IPS-11a (cell line): Measurements from ENCODE around the gene POU2AF1.

Experiments
- H3K4me3 ChIP-seq: one replicate; pipeline ENCODE4 v1.5.1; 2013; ENCODE audit warnings: low read depth, low read length, control low read depth

The POU2AF1 gene

GRCh38 chr11:111378861-111379601 lies at the start of gene POU2AF1:
Gene POU2AF1 (minus strand): TSS chr11:111379275. CDS start chr11:111379177, 98 bp downstream.
- no peak within 1 kb of the TSS for H3K4me3 ChIP-seq

GRCh38 chr11:111428113-111428876 lies 49.2 kb upstream of the POU2AF1 start:
- H3K4me3 ChIP-seq = no peak overlapping the region

GRCh38 chr11:111427471-111427912 lies 48.4 kb upstream of the POU2AF1 start:
- no peak overlapping the region for H3K4me3 ChIP-seq

GRCh38 chr11:111426617-111427016 lies 47.5 kb upstream of the POU2AF1 start:
- H3K4me3 ChIP-seq = no peak overlapping the region

GRCh38 chr11:111423250-111423615 lies 44.2 kb upstream of the POU2AF1 start:
- H3K4me3 ChIP-seq = no peak overlapping the region

GRCh38 chr11:111422494-111423249 lies 43.6 kb upstream of the POU2AF1 start:
- no peak overlapping the region for H3K4me3 ChIP-seq

- H3K4me3 ChIP-seq = no peak overlapping the region
These were observed 42.2 kb upstream of the POU2AF1 start for GRCh38 chr11:111421251-111421650.

- no peak overlapping the region for H3K4me3 ChIP-seq
These were observed 40.7 kb upstream of the POU2AF1 start for GRCh38 chr11:111419641-111420327.

GRCh38 chr11:111419181-111419580 lies 40.1 kb upstream of the POU2AF1 start:
- H3K4me3 ChIP-seq = no peak overlapping the region

GRCh38 chr11:111418436-111418787 lies 39.3 kb upstream of the POU2AF1 start:
- H3K4me3 ChIP-seq = no peak overlapping the region

GRCh38 chr11:111417766-111418435 lies 38.8 kb upstream of the POU2AF1 start:
- H3K4me3 ChIP-seq = no peak overlapping the region

- no peak overlapping the region for H3K4me3 ChIP-seq
These were observed 38.1 kb upstream of the POU2AF1 start for GRCh38 chr11:111417011-111417765.

GRCh38 chr11:111416231-111416960 lies 37.3 kb upstream of the POU2AF1 start:
- H3K4me3 ChIP-seq = no peak overlapping the region

GRCh38 chr11:111414936-111415335 lies 35.9 kb upstream of the POU2AF1 start:
- H3K4me3 ChIP-seq = no peak overlapping the region

GRCh38 chr11:111414267-111414931 lies 35.3 kb upstream of the POU2AF1 start:
- H3K4me3 ChIP-seq = no peak overlapping the region

- no peak overlapping the region for H3K4me3 ChIP-seq
These were observed 34.8 kb upstream of the POU2AF1 start for GRCh38 chr11:111413849-111414248.

- H3K4me3 ChIP-seq = no peak overlapping the region
These were observed 33.2 kb upstream of the POU2AF1 start for GRCh38 chr11:111412293-111412692.

GRCh38 chr11:111411456-111411855 lies 32.4 kb upstream of the POU2AF1 start:
- no peak overlapping the region for H3K4me3 ChIP-seq

GRCh38 chr11:111410951-111411350 lies 31.9 kb upstream of the POU2AF1 start:
- H3K4me3 ChIP-seq = no peak overlapping the region
